Right ventricle myocardium inferior (tissue), 1 donor: ENCODE data around the gene SLC22A7. TPM values are rescaled to one million over a fixed set of nuclear protein-coding genes. Genes with fewer than 3 reads are reported as not detected.

ENCODE experiments used
- total RNA-seq: library from RNA; stranded (reverse); fragmentation: NEBNext Ultra II Directional; extraction: Animal tissue kit (Norgen Biotek cat#: 25700); gene quantifications from one replicate; pipeline ENCODE4 v1.2.1, GENCODE V29; 2021
- donor health status: DM: no; HTN: yes; CAD: no; lungs with severe emphysema.

The SLC22A7 gene
- total RNA-seq, 1 donor from 2014 or later = not detected

Other genes starting within 250 kb of the SLC22A7 start
- 7.3 TPM for gene CUL7, start 244.4 kb upstream of the SLC22A7 start, total RNA-seq
- gene MRPL2, start 238.8 kb upstream of the SLC22A7 start, total RNA-seq = 99.7 TPM
- 30.0 TPM for gene KLC4, start 238.6 kb upstream of the SLC22A7 start, total RNA-seq
- 1.7 TPM for gene PTK7, start 221.9 kb upstream of the SLC22A7 start, total RNA-seq
- gene SRF, start 127.0 kb upstream of the SLC22A7 start, total RNA-seq = 77.6 TPM
- 14.0 TPM for gene CUL9, start 116.1 kb upstream of the SLC22A7 start, total RNA-seq
- gene DNPH1, start 68.8 kb upstream of the SLC22A7 start, total RNA-seq = 29.9 TPM
- 0.19 TPM for gene TTBK1, start 54.8 kb upstream of the SLC22A7 start, total RNA-seq
- gene CRIP3, start 10.6 kb downstream of the SLC22A7 start, total RNA-seq = 7.1 TPM
- 11.3 TPM for gene ZNF318, start 71.4 kb downstream of the SLC22A7 start, total RNA-seq
- gene ABCC10, start 129.3 kb downstream of the SLC22A7 start, total RNA-seq = 14.8 TPM
- 1.9 TPM for gene DLK2, start 157.3 kb downstream of the SLC22A7 start, total RNA-seq
- 17.4 TPM for gene TJAP1, start 179.3 kb downstream of the SLC22A7 start, total RNA-seq
- gene LRRC73, start 212.1 kb downstream of the SLC22A7 start, total RNA-seq = 1.6 TPM
- 72.2 TPM for gene YIPF3, start 218.7 kb downstream of the SLC22A7 start, total RNA-seq
- 17.3 TPM for gene POLR1C, start 218.8 kb downstream of the SLC22A7 start, total RNA-seq